ENCODE measurements around the gene MEN1.

The MEN1 gene

DNA sequence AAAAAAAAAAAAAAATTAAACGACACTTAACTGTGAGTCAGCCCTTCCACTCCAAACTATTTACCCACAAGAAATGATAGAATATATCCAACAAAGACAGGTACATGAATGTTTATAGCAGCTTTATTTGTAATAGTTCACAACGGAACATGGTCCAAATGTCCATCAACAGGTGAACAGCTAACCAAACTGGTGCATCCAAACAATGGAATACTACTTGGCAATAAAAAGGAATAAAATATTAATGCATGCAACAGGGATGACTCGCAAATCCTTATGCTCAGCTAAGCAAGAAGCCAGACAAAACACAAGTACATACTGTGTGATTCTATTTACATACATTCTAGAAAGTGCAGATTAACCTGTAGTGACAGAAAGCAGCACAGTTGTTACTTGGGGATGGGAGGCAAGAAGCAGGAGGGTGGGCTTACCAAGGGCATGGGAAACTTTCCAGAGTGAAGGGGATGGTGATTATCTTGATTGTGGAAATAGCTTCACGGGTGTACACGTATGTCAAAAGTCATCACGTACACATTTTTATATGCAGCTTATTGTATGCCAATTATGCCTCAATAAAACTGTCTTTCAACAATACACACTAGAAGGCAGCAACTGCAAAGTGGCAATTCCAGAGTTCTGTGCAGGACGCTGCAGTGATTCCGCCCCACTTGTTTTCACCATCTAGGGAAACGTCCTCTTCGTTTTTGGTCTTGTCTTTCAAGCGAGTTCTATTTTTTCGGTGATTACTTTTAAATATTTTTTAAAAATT, 25.4 kb downstream of the MEN1 start:
- no peaks in the 10 kb centered on the region for H3K27me3 ChIP-seq (ENCODE audit: insufficient read depth, low read length)
- H2AFZ ChIP-seq (ENCODE audit: low read length) = no peak overlapping the region
- H3K9ac ChIP-seq (ENCODE audit: low read length) = no peak overlapping the region
- peaks cover 24% of the 10 kb centered on the region for H3K4me1 ChIP-seq (ENCODE audit: insufficient read depth, low read length, severe bottlenecking)
- H4K20me1 ChIP-seq (ENCODE audit: insufficient read depth, low read length) = no peaks in the 10 kb centered on the region
- H3K79me2 ChIP-seq (ENCODE audit: insufficient read depth, low read length) = no peaks in the 10 kb centered on the region
- H3K9me2 ChIP-seq (ENCODE audit: low read depth, low read length) = no peaks in the 10 kb centered on the region
- no peaks in the 10 kb centered on the region for H3K9me3 ChIP-seq (ENCODE audit: low read length)
- H3F3A ChIP-seq (ENCODE audit: insufficient read depth, low read length) = no peaks in the 10 kb centered on the region
- peaks cover 21% of the 10 kb centered on the region; the same call in 1 of the 2 replicates for H3K36me3 ChIP-seq (ENCODE audit: insufficient read depth, low read length)
- H3K4me3 ChIP-seq (ENCODE audit: low read depth, low read length, poor library complexity, severe bottlenecking) = no peak overlapping the region
- H3K27ac ChIP-seq (ENCODE audit: low read depth, low read length, poor library complexity, severe bottlenecking) = no peak overlapping the region
- TF ChIP-seq, protein P1, sequence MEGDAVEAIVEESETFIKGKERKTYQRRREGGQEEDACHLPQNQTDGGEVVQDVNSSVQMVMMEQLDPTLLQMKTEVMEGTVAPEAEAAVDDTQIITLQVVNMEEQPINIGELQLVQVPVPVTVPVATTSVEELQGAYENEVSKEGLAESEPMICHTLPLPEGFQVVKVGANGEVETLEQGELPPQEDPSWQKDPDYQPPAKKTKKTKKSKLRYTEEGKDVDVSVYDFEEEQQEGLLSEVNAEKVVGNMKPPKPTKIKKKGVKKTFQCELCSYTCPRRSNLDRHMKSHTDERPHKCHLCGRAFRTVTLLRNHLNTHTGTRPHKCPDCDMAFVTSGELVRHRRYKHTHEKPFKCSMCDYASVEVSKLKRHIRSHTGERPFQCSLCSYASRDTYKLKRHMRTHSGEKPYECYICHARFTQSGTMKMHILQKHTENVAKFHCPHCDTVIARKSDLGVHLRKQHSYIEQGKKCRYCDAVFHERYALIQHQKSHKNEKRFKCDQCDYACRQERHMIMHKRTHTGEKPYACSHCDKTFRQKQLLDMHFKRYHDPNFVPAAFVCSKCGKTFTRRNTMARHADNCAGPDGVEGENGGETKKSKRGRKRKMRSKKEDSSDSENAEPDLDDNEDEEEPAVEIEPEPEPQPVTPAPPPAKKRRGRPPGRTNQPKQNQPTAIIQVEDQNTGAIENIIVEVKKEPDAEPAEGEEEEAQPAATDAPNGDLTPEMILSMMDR (IDR thresholded peaks at IDR 0.05; ENCODE audit: low read length) = no peak
- TF ChIP-seq EZH2 (IDR thresholded peaks at IDR 0.05; ENCODE audit: borderline replicate concordance, low read length) = no peak
- H3K4me2 ChIP-seq (ENCODE audit: low read length) = no peak overlapping the region

DNA sequence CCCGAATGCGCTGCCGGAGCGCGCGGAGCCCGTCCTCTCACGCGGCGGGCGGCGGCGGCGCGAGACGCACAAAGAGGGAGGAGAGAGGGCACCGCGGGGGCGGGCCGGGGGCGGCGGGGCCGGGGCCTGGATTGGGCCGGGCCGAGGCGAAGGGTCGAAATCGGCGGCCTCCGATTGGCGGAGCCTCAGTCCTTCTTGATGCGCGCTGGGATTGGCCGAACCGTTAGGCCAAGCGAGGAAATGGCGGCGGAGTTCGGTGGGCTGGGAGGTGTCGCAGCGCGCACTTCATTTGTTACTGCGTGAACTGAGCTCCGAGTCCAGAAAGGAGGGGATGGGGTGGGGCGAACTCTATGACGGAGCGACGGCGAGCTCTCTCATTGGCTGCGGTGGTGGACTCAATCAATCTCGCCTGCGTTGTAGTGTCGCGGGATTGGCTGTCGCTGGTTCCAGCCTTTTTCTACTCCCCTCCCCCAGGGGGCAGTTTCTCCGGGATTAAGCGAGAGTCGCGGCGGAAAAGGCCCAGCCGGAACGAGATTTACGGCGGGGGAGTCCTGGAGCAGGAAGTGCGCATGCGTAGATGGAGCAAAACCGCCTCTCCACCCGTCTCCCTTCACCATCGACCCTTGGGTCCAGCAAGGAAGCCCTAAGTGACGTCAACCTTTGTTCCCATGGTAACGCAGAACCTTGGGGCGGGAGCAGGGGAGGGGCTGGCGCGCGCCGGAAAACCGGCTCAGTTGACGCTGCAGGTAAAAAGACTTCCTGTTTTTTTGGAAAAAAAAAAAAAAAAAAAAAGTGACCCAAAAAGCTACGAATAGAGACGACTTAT, 31.7 kb downstream of the MEN1 start, which contains the start of gene SF1:
TSS of gene SF1 (minus strand) at position 70 of the 826 bp plus-strand sequence. CDS start 150 bp downstream, outside the sequence.
- TF ChIP-seq EZH2 (IDR thresholded peaks at IDR 0.05; ENCODE audit: borderline replicate concordance, low read length) = no peak
- TF ChIP-seq, protein P1 (IDR thresholded peaks at IDR 0.05; ENCODE audit: low read length) = no peak
- Histone ChIP-seq H3K9me3 (ENCODE audit: low read length) (no peaks in the 10 kb centered on the region), H3K36me3 (ENCODE audit: insufficient read depth, low read length) (peaks cover 38% of the 10 kb centered on the region), H3K9ac (ENCODE audit: low read length) (peak within 1 kb of the TSS; percentile 92), H2AFZ (ENCODE audit: low read length) (no peak within 1 kb of the TSS), H3K79me2 (ENCODE audit: insufficient read depth, low read length) (peaks cover 27% of the 10 kb centered on the region), H4K20me1 (ENCODE audit: insufficient read depth, low read length) (peaks cover 13% of the 10 kb centered on the region), H3F3A (ENCODE audit: insufficient read depth, low read length) (no peaks in the 10 kb centered on the region), H3K27me3 (ENCODE audit: insufficient read depth, low read length) (no peaks in the 10 kb centered on the region), H3K4me1 (ENCODE audit: insufficient read depth, low read length, severe bottlenecking) (peaks cover 64% of the 10 kb centered on the region), H3K27ac (ENCODE audit: low read depth, low read length, poor library complexity, severe bottlenecking) (peak within 1 kb of the TSS; percentile 97), H3K4me2 (ENCODE audit: low read length) (peak within 1 kb of the TSS; percentile 87), H3K9me2 (ENCODE audit: low read depth, low read length) (no peaks in the 10 kb centered on the region), H3K4me3 (ENCODE audit: low read depth, low read length, poor library complexity, severe bottlenecking) (peak within 1 kb of the TSS; percentile 99)

DNA sequence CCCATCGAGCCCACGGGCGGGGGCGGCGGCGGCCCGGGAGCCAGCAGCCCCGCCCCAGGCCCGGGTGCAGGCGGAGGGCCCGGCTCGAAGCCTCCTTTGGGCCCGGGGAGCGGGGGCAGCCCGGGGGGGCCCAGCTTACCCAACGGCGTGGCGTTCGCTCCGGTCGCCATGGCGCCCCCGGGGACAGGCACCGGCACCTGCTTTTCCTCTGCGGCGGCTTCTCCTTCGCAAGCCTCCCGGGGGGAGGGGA, 32.2 kb downstream of the MEN1 start:
- H3K27ac ChIP-seq (ENCODE audit: low read depth, low read length, poor library complexity, severe bottlenecking) = peak overlapping the region; percentile 97
- H3K36me3 ChIP-seq (ENCODE audit: insufficient read depth, low read length) = peaks cover 44% of the 10 kb centered on the region
- H3K4me2 ChIP-seq (ENCODE audit: low read length) = peak overlapping the region; percentile 53
- peaks cover 67% of the 10 kb centered on the region for H3K4me1 ChIP-seq (ENCODE audit: insufficient read depth, low read length, severe bottlenecking)
- H2AFZ ChIP-seq (ENCODE audit: low read length) = no peak overlapping the region
- H3K9me3 ChIP-seq (ENCODE audit: low read length) = no peaks in the 10 kb centered on the region
- peak overlapping the region; percentile 83 for H3K4me3 ChIP-seq (ENCODE audit: low read depth, low read length, poor library complexity, severe bottlenecking)
- H3K9me2 ChIP-seq (ENCODE audit: low read depth, low read length) = no peaks in the 10 kb centered on the region
- H4K20me1 ChIP-seq (ENCODE audit: insufficient read depth, low read length) = peaks cover 13% of the 10 kb centered on the region
- peak overlapping the region; percentile 92 for H3K9ac ChIP-seq (ENCODE audit: low read length)
- H3F3A ChIP-seq (ENCODE audit: insufficient read depth, low read length) = no peaks in the 10 kb centered on the region
- TF ChIP-seq, protein P1 (IDR thresholded peaks at IDR 0.05; ENCODE audit: low read length) = no peak
- TF ChIP-seq EZH2 (IDR thresholded peaks at IDR 0.05; ENCODE audit: borderline replicate concordance, low read length) = no peak
- H3K79me2 ChIP-seq (ENCODE audit: insufficient read depth, low read length) = peaks cover 27% of the 10 kb centered on the region
- no peaks in the 10 kb centered on the region for H3K27me3 ChIP-seq (ENCODE audit: insufficient read depth, low read length)

Measured in OCI-LY1 (cell line).